ENCODE results near the gene GTPBP10. TPM values are rescaled to one million over a fixed set of nuclear protein-coding genes. Genes with fewer than 3 reads are reported as not detected.
A peak's percentile ranks its signal among the peaks of the same experiment; 100 is the strongest.

GTPBP10 gene
- polyA plus RNA-seq, 1 experiment, result 4.2 TPM

- no peak for TF ChIP-seq CTCF (IDR thresholded peaks at IDR 0.05; ENCODE audit: insufficient read depth, low read depth, low read length)
- DNase-seq (ENCODE audit: low read depth), result no peak
- CTCF ChIA-PET, result no interaction called here
- H3K4me3 ChIP-seq (ENCODE audit: low read depth, low read length), result no peak overlapping the region
- POLR2A ChIA-PET, result no interaction called here
- H3K36me3 ChIP-seq (ENCODE audit: control insufficient read depth, insufficient read depth, low read length), result no peaks in the 10 kb centered on the region
- H3K27me3 ChIP-seq (ENCODE audit: control insufficient read depth, insufficient read depth, low read length), result no peaks in the 10 kb centered on the region
Observed at GRCh38 chr7:90390926-90391325, 44.4 kb downstream of the GTPBP10 start.

GRCh38 chr7:90391488-90391887, 45.0 kb downstream of the GTPBP10 start:
- TF ChIP-seq CTCF (IDR thresholded peaks at IDR 0.05; ENCODE audit: insufficient read depth, low read depth, low read length), result no peak
- Histone ChIP-seq H3K27me3 (ENCODE audit: control insufficient read depth, insufficient read depth, low read length) (no peaks in the 10 kb centered on the region), H3K36me3 (ENCODE audit: control insufficient read depth, insufficient read depth, low read length) (no peaks in the 10 kb centered on the region), H3K4me3 (ENCODE audit: low read depth, low read length) (no peak overlapping the region)
- no peak for DNase-seq (ENCODE audit: low read depth)
- ChIA-PET POLR2A (no interaction called here), CTCF (no interaction called here)

- Histone ChIP-seq H3K36me3 (ENCODE audit: control insufficient read depth, insufficient read depth, low read length) (no peaks in the 10 kb centered on the region), H3K4me3 (ENCODE audit: low read depth, low read length) (no peak overlapping the region), H3K27me3 (ENCODE audit: control insufficient read depth, insufficient read depth, low read length) (no peaks in the 10 kb centered on the region)
- ChIA-PET CTCF (no interaction called here), POLR2A (no interaction called here)
- DNase-seq (ENCODE audit: low read depth), result no peak
- no peak for TF ChIP-seq CTCF (IDR thresholded peaks at IDR 0.05; ENCODE audit: insufficient read depth, low read depth, low read length)
Observed at GRCh38 chr7:90396420-90396819, 49.9 kb downstream of the GTPBP10 start.

GRCh38 chr7:90401989-90402388, 55.5 kb downstream of the GTPBP10 start:
- no peak overlapping the region for H3K4me3 ChIP-seq (ENCODE audit: low read depth, low read length)
- ChIA-PET CTCF (no interaction called here), POLR2A (no interaction called here)
- no peaks in the 10 kb centered on the region for H3K27me3 ChIP-seq (ENCODE audit: control insufficient read depth, insufficient read depth, low read length)
- TF ChIP-seq CTCF (IDR thresholded peaks at IDR 0.05; ENCODE audit: insufficient read depth, low read depth, low read length), result no peak
- peaks cover 1% of the 10 kb centered on the region; the same call in 1 of the 2 replicates for H3K36me3 ChIP-seq (ENCODE audit: control insufficient read depth, insufficient read depth, low read length)
- DNase-seq (ENCODE audit: low read depth), result no peak

- CTCF ChIA-PET, result interaction anchor here (1.3 kb wide), 2 partner anchors 25 to 57 kb away, joined by 3 to 6 read pairs; no protein-coding TSS in a partner anchor
- TF ChIP-seq CTCF (IDR thresholded peaks at IDR 0.05; ENCODE audit: insufficient read depth, low read depth, low read length), result no peak
- Histone ChIP-seq H3K27me3 (ENCODE audit: control insufficient read depth, insufficient read depth, low read length) (no peaks in the 10 kb centered on the region), H3K4me3 (ENCODE audit: low read depth, low read length) (peak overlapping the region; percentile 77), H3K36me3 (ENCODE audit: control insufficient read depth, insufficient read depth, low read length) (peaks cover 1% of the 10 kb centered on the region; the same call in 1 of the 2 replicates)
- POLR2A ChIA-PET, result no interaction called here
- no peak for DNase-seq (ENCODE audit: low read depth)
Observed at GRCh38 chr7:90402785-90403173, 56.3 kb downstream of the GTPBP10 start.

Measured in BJ (cell line).